ENCODE results near the gene FLNB.

DNA sequence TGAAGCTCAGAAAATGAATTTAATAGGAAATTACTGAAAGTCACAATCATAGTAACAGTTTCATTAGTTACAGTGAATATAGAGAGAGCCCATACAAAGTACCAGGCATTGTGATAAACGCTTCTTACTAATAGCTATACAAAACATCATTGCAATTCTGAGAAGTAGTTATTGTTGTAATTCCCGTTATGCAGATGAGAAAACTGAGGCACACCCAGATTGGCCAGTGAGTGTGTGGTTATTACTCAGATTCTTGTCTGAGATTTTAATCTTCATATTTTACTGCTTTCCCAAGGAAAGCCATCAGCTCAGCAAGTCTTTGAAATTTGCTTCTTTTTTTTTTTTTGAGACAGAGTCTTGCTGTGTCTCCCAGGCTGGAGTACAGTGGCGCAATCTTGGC, 14.3 kb downstream of the FLNB start:
- TF ChIP-seq, protein P1, sequence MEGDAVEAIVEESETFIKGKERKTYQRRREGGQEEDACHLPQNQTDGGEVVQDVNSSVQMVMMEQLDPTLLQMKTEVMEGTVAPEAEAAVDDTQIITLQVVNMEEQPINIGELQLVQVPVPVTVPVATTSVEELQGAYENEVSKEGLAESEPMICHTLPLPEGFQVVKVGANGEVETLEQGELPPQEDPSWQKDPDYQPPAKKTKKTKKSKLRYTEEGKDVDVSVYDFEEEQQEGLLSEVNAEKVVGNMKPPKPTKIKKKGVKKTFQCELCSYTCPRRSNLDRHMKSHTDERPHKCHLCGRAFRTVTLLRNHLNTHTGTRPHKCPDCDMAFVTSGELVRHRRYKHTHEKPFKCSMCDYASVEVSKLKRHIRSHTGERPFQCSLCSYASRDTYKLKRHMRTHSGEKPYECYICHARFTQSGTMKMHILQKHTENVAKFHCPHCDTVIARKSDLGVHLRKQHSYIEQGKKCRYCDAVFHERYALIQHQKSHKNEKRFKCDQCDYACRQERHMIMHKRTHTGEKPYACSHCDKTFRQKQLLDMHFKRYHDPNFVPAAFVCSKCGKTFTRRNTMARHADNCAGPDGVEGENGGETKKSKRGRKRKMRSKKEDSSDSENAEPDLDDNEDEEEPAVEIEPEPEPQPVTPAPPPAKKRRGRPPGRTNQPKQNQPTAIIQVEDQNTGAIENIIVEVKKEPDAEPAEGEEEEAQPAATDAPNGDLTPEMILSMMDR (conservative IDR thresholded peaks at IDR 0.05; ENCODE audit: low read depth, low read length), result no peak
- no peak for TF ChIP-seq EZH2 (IDR thresholded peaks at IDR 0.05; ENCODE audit: borderline replicate concordance, low read depth, low read length, poor library complexity, severe bottlenecking)

Data from A673 (cell line).